DOHH2 (cell line): ENCODE results near the gene SERPINA9.

Experiments
- H3F3A ChIP-seq: fragments of 200-600 bp; sonication (generic), shearing (Covaris generic); 2 replicates; pipeline ENCODE4 v1.6.0; 2016; ENCODE audit warnings: antibody characterized with exemption, mild to moderate bottlenecking; ENCODE audit not compliant: control insufficient read depth, insufficient read depth
- H3K27ac ChIP-seq: fragments of 200-600 bp; sonication (generic); 2 replicates; pipeline ENCODE4 v1.5.1; 2014; ENCODE audit warnings: low read depth, mild to moderate bottlenecking, low read length, moderate library complexity
- H3K27me3 ChIP-seq: fragments of 200-600 bp; sonication (generic); 2 replicates; pipeline ENCODE4 v1.6.1; 2014; ENCODE audit warnings: mild to moderate bottlenecking, low read length, mixed read lengths; ENCODE audit not compliant: control insufficient read depth
- H3K36me3 ChIP-seq: fragments of 200-600 bp; sonication (generic); 2 replicates; pipeline ENCODE4 v1.6.1; 2014; ENCODE audit warnings: mild to moderate bottlenecking, low read length, moderate library complexity, mixed read lengths; ENCODE audit not compliant: control insufficient read depth
- H3K4me1 ChIP-seq: fragments of 200-600 bp; sonication (generic); 2 replicates; pipeline ENCODE4 v1.6.1; 2014; ENCODE audit warnings: mild to moderate bottlenecking, low read length, mixed read lengths; ENCODE audit not compliant: control insufficient read depth
- H3K4me2 ChIP-seq: fragments of 200-600 bp; sonication (generic); 2 replicates; pipeline ENCODE4 v1.6.0; 2014; ENCODE audit warnings: mild to moderate bottlenecking, low read length, moderate library complexity
- H3K4me3 ChIP-seq: fragments of 200-600 bp; sonication (generic); 2 replicates; pipeline ENCODE4 v1.5.1; 2014; ENCODE audit warnings: mild to moderate bottlenecking, low read length, mixed read lengths
- H3K79me2 ChIP-seq: fragments of 200-600 bp; sonication (generic); 2 replicates; pipeline ENCODE4 v1.6.1; 2014; ENCODE audit warnings: mild to moderate bottlenecking, low read length, mixed read lengths; ENCODE audit not compliant: control insufficient read depth
- H3K9me2 ChIP-seq: fragments of 200-600 bp; sonication (generic); replicated peaks from 2 replicates; pipeline ENCODE4 v1.6.1; 2014; ENCODE audit warnings: mild to moderate bottlenecking, low read length, mixed read lengths; ENCODE audit not compliant: control insufficient read depth
- H3K9me3 ChIP-seq: fragments of 200-600 bp; sonication (generic); 2 replicates; pipeline ENCODE4 v1.6.1; 2014; ENCODE audit warnings: antibody characterized with exemption, low read length, mixed read lengths; ENCODE audit not compliant: control insufficient read depth, insufficient read depth
- H4K20me1 ChIP-seq: fragments of 200-600 bp; sonication (generic); 2 replicates; pipeline ENCODE4 v1.6.0; 2014; ENCODE audit warnings: low read depth, mild to moderate bottlenecking, antibody characterized with exemption, low read length, moderate library complexity; ENCODE audit not compliant: control insufficient read depth, insufficient read depth
- CTCF ChIP-seq: fragments of 200-600 bp; sonication (generic); IDR thresholded peaks from one replicate; pipeline ENCODE4 v1.5.1; 2014; ENCODE audit warnings: antibody characterized with exemption, mild to moderate bottlenecking, low read depth, low read length; ENCODE audit not compliant: poor library complexity, severe bottlenecking
- EZH2phosphoT487 ChIP-seq: fragments of 200-600 bp; sonication (generic); IDR thresholded peaks from 2 replicates; pipeline ENCODE4 v1.6.1; 2017; ENCODE audit warnings: borderline replicate concordance, mild to moderate bottlenecking, antibody characterized with exemption, low read length, moderate library complexity, mixed read lengths

SERPINA9 gene, protein sequence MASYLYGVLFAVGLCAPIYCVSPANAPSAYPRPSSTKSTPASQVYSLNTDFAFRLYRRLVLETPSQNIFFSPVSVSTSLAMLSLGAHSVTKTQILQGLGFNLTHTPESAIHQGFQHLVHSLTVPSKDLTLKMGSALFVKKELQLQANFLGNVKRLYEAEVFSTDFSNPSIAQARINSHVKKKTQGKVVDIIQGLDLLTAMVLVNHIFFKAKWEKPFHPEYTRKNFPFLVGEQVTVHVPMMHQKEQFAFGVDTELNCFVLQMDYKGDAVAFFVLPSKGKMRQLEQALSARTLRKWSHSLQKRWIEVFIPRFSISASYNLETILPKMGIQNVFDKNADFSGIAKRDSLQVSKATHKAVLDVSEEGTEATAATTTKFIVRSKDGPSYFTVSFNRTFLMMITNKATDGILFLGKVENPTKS

DNA sequence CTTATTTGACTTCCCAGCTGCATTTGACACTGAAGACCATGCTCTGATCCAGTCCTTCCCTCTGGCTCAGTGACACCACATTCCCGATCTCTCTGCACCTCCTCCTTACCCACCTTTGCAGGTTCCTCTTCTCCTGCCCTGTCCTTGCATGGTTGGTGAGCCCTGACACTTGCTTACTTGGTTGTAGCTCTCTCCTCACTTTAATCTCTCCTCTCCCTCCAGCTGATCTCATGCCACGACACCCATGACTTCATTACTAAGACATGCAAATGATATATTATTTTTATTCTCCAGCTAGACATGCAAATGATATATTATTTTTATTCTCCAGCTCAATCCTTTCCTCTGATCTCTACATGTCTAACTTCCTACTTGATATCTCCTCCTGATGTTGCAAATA, at the start of gene SERPINA9:
SERPINA9 (minus strand) TSS at position 175 of the 400 bp plus-strand sequence. CDS start 6,357 bp downstream, outside the sequence.
- H3K36me3 ChIP-seq = peaks cover 55% of the 10 kb centered on the region
- peaks cover 16% of the 10 kb centered on the region for H3K9me3 ChIP-seq
- TF ChIP-seq EZH2phosphoT487 = no peak
- H3K4me3 ChIP-seq = peak within 1 kb of the TSS; percentile 87
- no peaks in the 10 kb centered on the region for H4K20me1 ChIP-seq
- peak within 1 kb of the TSS; percentile 98 for H3K27ac ChIP-seq
- peaks cover 52% of the 10 kb centered on the region for H3K79me2 ChIP-seq
- H3K4me1 ChIP-seq = peaks cover 95% of the 10 kb centered on the region
- peaks cover 24% of the 10 kb centered on the region for H3F3A ChIP-seq
- H3K9me2 ChIP-seq = no peaks in the 10 kb centered on the region
- peak within 1 kb of the TSS; percentile 98 for H3K4me2 ChIP-seq
- H3K27me3 ChIP-seq = no peaks in the 10 kb centered on the region

- Histone ChIP-seq H3K36me3 (no peaks in the 10 kb centered on the region), H3K9me2 (no peaks in the 10 kb centered on the region), H3K4me2 (no peak overlapping the region), H3K27ac (no peak overlapping the region), H3K4me3 (no peak overlapping the region), H4K20me1 (no peaks in the 10 kb centered on the region), H3K4me1 (no peaks in the 10 kb centered on the region; the same call in 1 of the 2 replicates), H3K27me3 (0 out of 2 replicates have a peak, but pooled peaks cover 3% of the 10 kb centered on the region), H3K79me2 (no peaks in the 10 kb centered on the region), H3F3A (no peaks in the 10 kb centered on the region), H3K9me3 (no peaks in the 10 kb centered on the region)
- TF ChIP-seq EZH2phosphoT487 = no peak
- no peak for TF ChIP-seq CTCF
Observed at GRCh38 chr14:94524093-94524492, 48.1 kb upstream of the SERPINA9 start.

DNA sequence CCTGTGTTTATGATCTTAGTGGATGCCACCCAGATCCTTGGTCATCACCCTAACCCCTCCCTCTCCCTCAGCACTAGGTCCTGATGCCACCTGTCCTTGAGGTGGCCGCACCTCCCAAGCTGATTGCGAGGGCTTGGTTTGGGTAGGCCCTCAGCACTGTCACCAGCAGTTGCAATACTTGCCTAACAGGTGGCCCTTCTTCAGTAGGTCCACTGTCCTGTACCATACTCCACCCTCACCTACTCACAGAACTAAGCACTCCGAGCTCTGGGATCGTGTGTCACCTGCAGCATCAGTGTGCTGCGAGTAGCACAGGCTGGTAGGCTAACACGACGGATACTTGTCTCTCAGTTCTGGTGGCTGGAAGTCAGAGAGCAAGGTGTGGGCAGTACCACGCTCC, 47.3 kb upstream of the SERPINA9 start:
- H3K9me2 ChIP-seq = no peaks in the 10 kb centered on the region
- H3F3A ChIP-seq = no peaks in the 10 kb centered on the region
- H3K27ac ChIP-seq = no peak overlapping the region
- H3K36me3 ChIP-seq = no peaks in the 10 kb centered on the region
- no peaks in the 10 kb centered on the region for H3K4me1 ChIP-seq
- H3K9me3 ChIP-seq = no peaks in the 10 kb centered on the region
- H3K27me3 ChIP-seq = 0 out of 2 replicates have a peak, but pooled peaks cover 3% of the 10 kb centered on the region
- no peak for TF ChIP-seq EZH2phosphoT487
- no peak for TF ChIP-seq CTCF
- H3K4me2 ChIP-seq = no peak overlapping the region
- H3K79me2 ChIP-seq = no peaks in the 10 kb centered on the region
- H3K4me3 ChIP-seq = no peak overlapping the region
- no peaks in the 10 kb centered on the region for H4K20me1 ChIP-seq

DNA sequence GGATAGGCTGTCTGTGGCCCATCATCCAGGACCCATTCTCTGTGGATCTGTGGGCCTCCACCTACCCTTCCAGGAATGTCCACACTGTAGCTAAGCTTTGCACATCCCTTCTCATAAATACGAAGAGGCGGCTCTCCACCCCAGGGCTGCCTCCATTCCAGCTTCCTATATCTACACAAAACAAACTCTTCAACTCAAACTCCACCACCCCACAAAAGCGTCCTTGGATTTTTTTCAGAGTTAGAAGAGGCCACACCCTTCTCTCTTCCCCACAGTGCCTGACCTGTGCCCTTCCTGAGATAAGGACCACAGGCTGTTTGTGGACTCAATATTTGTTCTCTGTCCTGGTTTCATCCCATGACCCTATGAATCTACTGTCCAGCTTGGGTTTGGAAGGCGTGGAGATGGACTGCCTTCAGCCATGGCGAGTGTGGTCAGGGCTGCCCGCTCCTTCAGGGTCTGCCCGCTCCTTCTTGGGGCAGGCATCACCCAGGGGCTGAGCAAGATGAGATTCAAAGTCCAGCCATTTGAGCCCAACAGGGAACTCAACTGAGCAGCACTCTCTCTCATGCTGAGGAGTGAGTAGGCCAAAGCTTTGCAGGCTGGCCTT, 46.2 kb upstream of the SERPINA9 start:
- Histone ChIP-seq H3K36me3 (no peaks in the 10 kb centered on the region), H3K4me1 (no peaks in the 10 kb centered on the region), H3K27me3 (peaks cover 7% of the 10 kb centered on the region; the same call in 1 of the 2 replicates), H3K4me3 (no peak overlapping the region), H4K20me1 (no peaks in the 10 kb centered on the region), H3K9me3 (no peaks in the 10 kb centered on the region), H3K27ac (no peak overlapping the region), H3F3A (no peaks in the 10 kb centered on the region), H3K4me2 (no peak overlapping the region), H3K9me2 (no peaks in the 10 kb centered on the region), H3K79me2 (no peaks in the 10 kb centered on the region)
- no peak for TF ChIP-seq CTCF
- TF ChIP-seq EZH2phosphoT487 = no peak
